Aorta (tissue), 5 donors: Measurements from ENCODE around the gene HMGCS2. TPM values are rescaled to one million over a fixed set of nuclear protein-coding genes. Genes with fewer than 3 reads are reported as not detected.
"Not testable (repeated sequence)": the region's sequence is repeated elsewhere in the genome, so short reads cannot be mapped to it uniquely, and the experiment has no call there.

ENCODE experiments used
- ATAC-seq: fragments of 200-7000 bp; cut with Tn5 transposase; one replicate; pipeline ENCODE4 v1.9.1; 2022; ENCODE audit warnings: moderate library complexity; ENCODE audit not compliant: low FRiP score
- DNase-seq, 2 donors: peaks; one replicate each; pipeline ENCODE4 v3.0.0-alpha.2; 2020
- H3K27ac ChIP-seq, 2 donors: one replicate each; pipeline ENCODE4 v1.5.1; 2013; ENCODE audit warnings: low read length in 2 of 2, mild to moderate bottlenecking in 2 of 2, moderate library complexity in 2 of 2, control low read depth in 1 of 2, inconsistent platforms in 1 of 2, low read depth in 1 of 2
- H3K27me3 ChIP-seq, 2 donors: one replicate each; pipeline ENCODE4 v1.6.1; 2013; ENCODE audit warnings: control low read depth in 1 of 2, low read length in 1 of 2, mild to moderate bottlenecking in 1 of 2, moderate library complexity in 1 of 2; ENCODE audit not compliant: insufficient read depth in 2 of 2, control insufficient read depth in 1 of 2
- H3K36me3 ChIP-seq, 2 donors: one replicate each; pipeline ENCODE4 v1.6.1; 2013; ENCODE audit warnings: control low read depth in 1 of 2, low read length in 1 of 2, mild to moderate bottlenecking in 1 of 2; ENCODE audit not compliant: insufficient read depth in 2 of 2, control insufficient read depth in 1 of 2
- H3K4me1 ChIP-seq, 2 donors: one replicate each; pipeline ENCODE4 v1.6.1; 2013; ENCODE audit warnings: low read length in 2 of 2, control low read depth in 1 of 2, mild to moderate bottlenecking in 1 of 2, moderate library complexity in 1 of 2; ENCODE audit not compliant: insufficient read depth in 2 of 2, control insufficient read depth in 1 of 2
- H3K4me3 ChIP-seq, 2 donors: one replicate each; pipeline ENCODE4 v1.5.1; 2013; ENCODE audit warnings: low read length in 2 of 2, control low read depth in 1 of 2, mild to moderate bottlenecking in 1 of 2
- H3K9me3 ChIP-seq: one replicate; pipeline ENCODE4 v1.6.1; 2013; ENCODE audit warnings: mild to moderate bottlenecking, low read length; ENCODE audit not compliant: control insufficient read depth
- WGBS, 2 donors: extraction: QIAGEN DNeasy Blood & Tissue Kit; methylation state at CpG; one replicate each; pipeline ENCODE4 v1.1.7; 2013; 5-methylcytosine and 5-hydroxymethylcytosine counted together
- intact Hi-C, 2 donors: fragments of 100-400 bp; cut with DNase I; formaldehyde crosslinking; loops; one replicate each; pipeline versions ENCODE4 v1.14.2 to v1.15.0; 2022
- polyA plus RNA-seq, 2 donors: library from polyadenylated mRNA; stranded (reverse); fragments of 200-250 nt; gene quantifications; one replicate each; pipeline ENCODE4 v1.2.3, GENCODE V29; 2013
- total RNA-seq, 2 donors: library from RNA; stranded (reverse); fragmentation: NEBNext Ultra II Directional; extraction: Animal tissue kit (Norgen Biotek cat#: 25700); gene quantifications; one replicate each; pipeline ENCODE4 v1.2.1, GENCODE V29; 2021
- donor health status: healthy with polysubstance abuse.
- donor health status: Bipolar disorder and iron deficiency.
- donor health status: DM: no; HTN: no; CAD: no.
- donor health status: DM: no; HTN: no; CAD: no.
- donor health status: DM: yes; HTN: yes; CAD: no.

Gene HMGCS2
- total and polyA plus RNA-seq, 4 donors: 1.1 to 9.8 TPM; not detected in 2

DNA sequence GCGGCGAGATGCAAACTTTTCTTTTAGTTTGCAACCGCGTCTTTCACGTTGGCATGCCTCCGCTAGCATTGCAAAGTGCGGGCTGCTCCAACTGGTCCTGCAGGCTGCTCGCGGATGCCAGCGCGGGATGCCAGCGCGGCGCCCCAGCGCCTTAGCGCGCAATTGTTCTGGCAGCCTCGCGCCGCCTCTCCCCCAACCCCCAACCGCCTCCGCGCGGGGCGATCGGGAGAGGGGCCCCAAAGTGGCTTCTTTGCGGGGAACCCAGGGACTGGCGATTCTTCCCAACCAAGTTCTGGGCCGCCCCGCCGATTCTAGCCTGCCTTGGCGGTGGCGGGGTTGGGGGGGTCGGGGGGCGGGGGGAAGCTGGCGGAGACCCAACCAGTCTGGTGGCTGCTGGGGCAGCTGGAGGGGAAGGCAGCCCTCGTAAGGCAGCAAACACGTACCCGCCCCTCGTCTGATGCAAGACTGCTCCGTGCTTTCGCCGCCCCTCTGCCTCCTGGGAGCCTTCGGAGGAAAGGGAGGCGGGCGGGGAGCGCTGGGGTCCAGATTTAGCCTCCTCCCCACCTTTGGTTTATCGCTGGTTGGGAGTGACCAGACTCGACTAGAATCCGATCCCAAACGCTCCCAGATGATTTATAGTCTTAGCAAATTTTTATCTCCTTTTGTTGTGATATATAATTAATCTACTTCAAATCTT, 56.2 kb downstream of the HMGCS2 start:
- Histone ChIP-seq H3K9me3 (no peaks in the 10 kb centered on the region), H3K36me3 (no peaks in the 10 kb centered on the region), H3K4me3 (peak overlapping the region; percentile 42 to 59), H3K4me1 (peaks cover 0 to 2% of the 10 kb centered on the region in 2 donors), H3K27ac (peak overlapping the region; percentile 80 to 81), H3K27me3 (no peaks in the 10 kb centered on the region)
- 0% methylated on average over 46 to 51 of the region's 51 CpGs for whole genome bisulfite sequencing, 2 donors
- peak; percentile 89 to 94 for DNase-seq
- intact Hi-C loops: no loop called here
- peak; percentile 92 for ATAC-seq

DNA sequence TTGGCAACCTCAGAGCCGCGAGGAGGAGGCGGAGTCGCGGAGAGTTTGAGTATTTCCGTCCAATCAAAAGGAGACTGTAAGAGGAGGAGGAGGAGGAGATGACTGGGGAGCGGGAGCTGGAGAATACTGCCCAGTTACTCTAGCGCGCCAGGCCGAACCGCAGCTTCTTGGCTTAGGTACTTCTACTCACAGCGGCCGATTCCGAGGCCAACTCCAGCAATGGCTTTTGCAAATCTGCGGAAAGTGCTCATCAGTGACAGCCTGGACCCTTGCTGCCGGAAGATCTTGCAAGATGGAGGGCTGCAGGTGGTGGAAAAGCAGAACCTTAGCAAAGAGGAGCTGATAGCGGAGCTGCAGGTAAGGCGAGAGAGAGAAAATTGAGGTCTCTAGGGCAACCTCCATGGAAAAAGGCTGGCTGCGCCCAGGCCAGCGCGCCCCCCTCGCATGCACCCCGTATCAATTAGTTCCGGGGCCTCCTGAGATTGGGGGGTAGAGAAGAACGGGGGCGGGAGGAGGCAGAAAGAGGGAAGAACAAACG, 56.8 kb downstream of the HMGCS2 start, which contains the start of gene PHGDH:
Gene PHGDH (plus strand): TSS at position 131 of the 538 bp plus-strand sequence. CDS start 89 bp downstream, at position 220.
- H3K4me3 ChIP-seq: peak within 1 kb of the TSS; percentile 42 to 59
- intact Hi-C loops: no loop called here
- peaks cover 0 to 2% of the 10 kb centered on the region in 2 donors for H3K4me1 ChIP-seq
- ATAC-seq: peak; percentile 82
- H3K27ac ChIP-seq: peak within 1 kb of the TSS in 1 of 2 donors; percentile 81
- H3K9me3 ChIP-seq: no peaks in the 10 kb centered on the region
- no peaks in the 10 kb centered on the region for H3K27me3 ChIP-seq
- peak; percentile 81 to 91 for DNase-seq
- H3K36me3 ChIP-seq: no peaks in the 10 kb centered on the region
- 0 to 1% methylated on average over 24 to 27 of the region's 27 CpGs for WGBS, 2 donors

DNA sequence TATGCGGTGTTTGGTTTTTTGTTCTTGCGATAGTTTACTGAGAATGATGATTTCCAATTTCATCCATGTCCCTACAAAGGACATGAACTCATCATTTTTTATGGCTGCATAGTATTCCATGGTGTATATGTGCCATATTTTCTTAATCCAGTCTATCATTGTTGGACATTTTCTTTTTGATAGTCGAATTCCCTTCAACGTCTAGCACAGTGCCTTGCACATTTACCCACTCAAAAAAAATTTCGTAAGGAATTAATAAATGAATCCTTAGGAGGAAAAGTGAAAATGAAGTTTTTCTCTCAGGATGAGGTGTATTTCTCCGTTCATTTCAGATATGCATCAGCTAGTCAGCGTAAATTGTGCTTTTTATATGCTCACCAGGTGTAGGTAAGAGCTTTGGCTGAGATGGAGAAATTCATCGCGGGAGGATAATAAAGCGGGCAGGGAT, 57.3 kb downstream of the HMGCS2 start:
- H3K36me3 ChIP-seq, H3K27ac ChIP-seq, H3K4me1 ChIP-seq, H3K27me3 ChIP-seq, intact Hi-C loops, ATAC-seq, H3K9me3 ChIP-seq, DNase-seq: not testable (repeated sequence)
- 8 to 9% methylated on average over 8 of the region's 10 CpGs for WGBS, 2 donors
- H3K4me3 ChIP-seq: peak overlapping the region in 1 of 2 donors; percentile 21

DNA sequence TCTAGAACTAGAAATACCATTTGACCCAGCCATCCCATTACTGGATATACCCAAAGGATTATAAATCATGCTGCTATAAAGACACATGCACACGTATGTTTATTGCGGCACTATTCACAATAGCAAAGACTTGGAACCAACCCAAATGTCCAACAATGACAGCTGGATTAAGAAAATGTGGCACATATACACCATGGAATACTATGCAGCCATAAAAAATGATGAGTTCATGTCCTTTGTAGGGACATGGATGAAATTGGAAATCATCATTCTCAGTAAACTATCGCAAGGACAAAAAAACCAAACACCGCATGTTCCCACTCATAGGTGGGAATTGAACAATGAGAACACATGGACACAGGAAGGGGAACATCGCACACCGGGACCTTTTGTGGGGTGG, 62.1 kb downstream of the HMGCS2 start:
- intact Hi-C loops, H3K36me3 ChIP-seq, H3K27ac ChIP-seq, H3K9me3 ChIP-seq, ATAC-seq, DNase-seq, H3K27me3 ChIP-seq, H3K4me1 ChIP-seq, H3K4me3 ChIP-seq: not testable (repeated sequence)
- 82 to 93% methylated on average over 6 of the region's 6 CpGs for WGBS, 2 donors

DNA sequence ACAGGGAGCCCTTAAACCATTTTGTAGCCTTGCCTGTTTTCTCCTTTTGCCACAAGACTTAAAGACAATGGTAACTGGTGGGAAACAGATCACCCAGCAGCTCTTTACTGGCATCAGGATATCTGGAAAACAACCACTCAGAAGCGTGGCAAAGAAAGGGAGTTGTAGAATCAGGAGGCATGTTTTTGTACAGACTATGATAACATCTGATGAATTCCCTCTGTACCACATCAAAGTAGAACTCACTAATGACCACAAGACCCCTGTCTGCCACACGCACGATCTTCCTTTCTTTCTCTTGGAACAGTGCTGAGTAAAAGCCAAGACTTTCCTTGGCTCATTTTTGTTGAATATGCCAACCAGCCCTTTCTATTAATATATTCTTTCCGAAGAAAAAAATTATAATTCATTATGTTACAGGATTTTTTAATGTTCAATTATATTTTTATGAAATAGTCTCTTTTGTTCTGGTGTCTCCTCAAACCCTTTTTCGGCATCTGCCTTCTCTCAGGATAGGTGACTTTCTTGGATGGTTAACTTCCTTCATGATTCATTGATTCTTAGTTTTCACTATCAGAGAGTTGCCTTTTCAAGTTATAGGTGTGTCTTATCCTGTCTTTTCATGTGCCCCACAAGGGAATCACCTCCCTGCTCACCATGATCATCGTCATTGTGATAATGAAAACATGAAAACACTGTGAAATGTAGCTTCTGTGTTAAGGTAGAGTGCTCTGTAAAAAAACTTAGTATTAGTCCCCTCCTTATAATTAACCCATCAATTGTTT, 64.8 kb downstream of the HMGCS2 start:
- peaks cover 7% of the 10 kb centered on the region for H3K9me3 ChIP-seq
- no peaks in the 10 kb centered on the region for H3K27me3 ChIP-seq
- H3K4me3 ChIP-seq: no peak overlapping the region
- no peaks in the 10 kb centered on the region for H3K4me1 ChIP-seq
- H3K27ac ChIP-seq: no peak overlapping the region
- DNase-seq (no peak), ATAC-seq (no peak)
- 50 to 54% methylated on average over 6 of the region's 6 CpGs for WGBS, 2 donors
- intact Hi-C loops: no loop called here
- no peaks in the 10 kb centered on the region for H3K36me3 ChIP-seq

DNA sequence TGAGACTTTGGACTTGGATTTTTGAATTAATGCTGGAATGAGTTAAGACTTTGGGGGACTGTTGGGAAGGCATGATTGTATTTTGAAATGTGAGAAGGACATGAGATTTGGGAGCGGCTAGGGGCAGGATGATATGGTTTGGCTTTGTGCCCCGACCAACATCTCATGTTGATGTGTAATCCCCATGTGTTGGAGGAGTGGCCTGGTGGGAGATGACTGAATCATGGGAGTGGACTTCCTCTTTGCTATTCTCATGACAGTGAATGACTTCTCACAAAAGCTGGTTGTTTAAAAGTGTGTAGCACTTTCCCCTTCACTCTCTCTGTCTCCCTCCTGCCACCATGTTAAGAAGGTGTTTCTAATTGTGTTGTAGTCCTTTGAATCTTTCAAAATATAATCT, 66.3 kb downstream of the HMGCS2 start:
- H3K4me1 ChIP-seq: no peaks in the 10 kb centered on the region
- DNase-seq (no peak), ATAC-seq (no peak)
- no peak overlapping the region for H3K27ac ChIP-seq
- intact Hi-C loops: no loop called here
- H3K9me3 ChIP-seq: peaks cover 7% of the 10 kb centered on the region
- 83 to 86% methylated on average over 2 of the region's 2 CpGs for WGBS, 2 donors
- no peaks in the 10 kb centered on the region for H3K27me3 ChIP-seq
- no peaks in the 10 kb centered on the region for H3K36me3 ChIP-seq
- H3K4me3 ChIP-seq: no peak overlapping the region

DNA sequence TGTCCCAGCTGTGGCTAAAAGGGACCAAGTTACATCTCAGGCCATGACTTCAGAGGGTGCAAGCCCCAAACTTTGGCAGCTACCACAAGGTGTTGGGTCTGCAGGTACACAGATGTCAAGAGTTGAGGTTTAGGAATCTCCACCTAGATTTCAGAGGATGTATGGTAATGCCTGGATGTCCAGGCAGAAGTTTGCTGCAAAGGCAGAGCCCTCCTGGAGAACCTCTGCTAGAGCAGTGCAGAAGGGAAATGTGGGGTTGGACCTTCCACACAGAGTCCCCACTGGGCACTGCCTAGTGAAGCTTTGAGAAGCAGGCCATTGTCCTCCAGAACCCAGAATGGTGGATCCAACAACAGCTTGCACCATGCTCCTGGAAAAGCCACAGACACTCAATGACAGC, 67.0 kb downstream of the HMGCS2 start:
- DNase-seq: no peak
- ATAC-seq: no peak
- Histone ChIP-seq H3K4me1 (no peaks in the 10 kb centered on the region), H3K4me3 (no peak overlapping the region), H3K9me3 (peaks cover 7% of the 10 kb centered on the region), H3K36me3 (no peaks in the 10 kb centered on the region), H3K27ac (no peak overlapping the region), H3K27me3 (no peaks in the 10 kb centered on the region)
- intact Hi-C loops: no loop called here

DNA sequence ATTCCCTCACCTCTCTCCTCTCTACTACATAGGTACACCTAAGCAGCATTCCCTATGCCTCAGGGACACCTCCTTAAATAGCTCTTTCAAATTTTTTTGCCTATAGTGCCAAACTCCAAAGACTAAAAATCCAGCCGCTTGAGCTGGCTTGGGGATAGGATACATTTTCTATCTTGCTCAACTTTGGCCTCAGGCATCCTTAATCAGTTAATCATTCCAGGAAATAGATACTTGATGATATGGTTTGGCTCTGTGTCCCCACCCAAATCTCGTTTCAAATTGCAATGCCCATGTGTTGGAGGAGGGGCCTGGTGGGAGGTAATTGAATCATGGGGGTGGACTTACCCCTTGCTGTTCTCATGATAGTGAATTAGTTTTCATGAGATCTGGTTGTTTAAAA, 68.4 kb downstream of the HMGCS2 start:
- ATAC-seq (no peak), DNase-seq (no peak)
- Histone ChIP-seq H3K9me3 (peaks cover 7% of the 10 kb centered on the region), H3K27ac (no peak overlapping the region), H3K4me3 (no peak overlapping the region), H3K27me3 (no peaks in the 10 kb centered on the region), H3K36me3 (no peaks in the 10 kb centered on the region), H3K4me1 (no peaks in the 10 kb centered on the region)
- intact Hi-C loops: no loop called here
- 77 to 78% methylated on average over 2 of the region's 2 CpGs for WGBS, 2 donors
